Neural progenitor cell (in vitro differentiated cells): ENCODE results near the gene DDX24. TPM values are rescaled to one million over a fixed set of nuclear protein-coding genes. Genes with fewer than 3 reads are reported as not detected.
A peak's percentile ranks its signal among the peaks of the same experiment; 100 is the strongest.

Experiments
- DNase-seq: peaks from one replicate; pipeline ENCODE4 v3.0.0-alpha.2; 2016; ENCODE audit warnings: low spot score
- H2AFZ ChIP-seq: fragments of 200-600 bp; sonication (generic); replicated peaks from 2 replicates; pipeline ENCODE4 v1.6.1; 2016; ENCODE audit warnings: antibody characterized with exemption
- H3F3A ChIP-seq: fragments of 200-600 bp; sonication (generic); 2 replicates; pipeline ENCODE4 v1.6.1; 2016; ENCODE audit warnings: antibody characterized with exemption, low read depth
- H3K27ac ChIP-seq: fragments of 200-600 bp; sonication (generic); 2 replicates; pipeline ENCODE4 v1.5.1; 2016; ENCODE audit warnings: mild to moderate bottlenecking
- H3K27me3 ChIP-seq: fragments of 200-600 bp; sonication (generic); 2 replicates; pipeline ENCODE4 v1.6.1; 2016; ENCODE audit warnings: mild to moderate bottlenecking, moderate library complexity
- H3K36me3 ChIP-seq: fragments of 200-600 bp; sonication (generic); 2 replicates; pipeline ENCODE4 v1.5.1; 2016
- H3K4me1 ChIP-seq: fragments of 200-600 bp; sonication (generic); 2 replicates; pipeline ENCODE4 v1.6.1; 2016; ENCODE audit warnings: mixed run types
- H3K4me2 ChIP-seq: fragments of 200-600 bp; sonication (generic); 2 replicates; pipeline ENCODE4 v1.6.1; 2016
- H3K4me3 ChIP-seq: fragments of 200-600 bp; sonication (generic); 2 replicates; pipeline ENCODE4 v1.5.1; 2016
- H3K79me2 ChIP-seq: fragments of 200-600 bp; sonication (generic); 2 replicates; pipeline ENCODE4 v1.6.1; 2016; ENCODE audit warnings: low read depth
- H3K9ac ChIP-seq: fragments of 200-600 bp; sonication (generic); 2 replicates; pipeline ENCODE4 v1.6.1; 2016
- H3K9me3 ChIP-seq: fragments of 200-600 bp; sonication (generic); 2 replicates; pipeline ENCODE4 v1.5.1; 2016; ENCODE audit warnings: low read depth
- H4K20me1 ChIP-seq: fragments of 200-600 bp; sonication (generic); 2 replicates; pipeline ENCODE4 v1.6.1; 2016; ENCODE audit warnings: low read depth
- H3K27ac Mint-ChIP-seq: 3 replicates; pipeline ENCODE4 v1.8.0; 2021; ENCODE audit warnings: mixed read lengths
- H3K27me3 Mint-ChIP-seq: 2 replicates; pipeline ENCODE4 v1.8.0; 2022; ENCODE audit warnings: low read depth, mild to moderate bottlenecking, inconsistent platforms, moderate library complexity, mixed read lengths; ENCODE audit not compliant: insufficient read depth
- H3K36me3 Mint-ChIP-seq: 3 replicates; pipeline ENCODE4 v1.8.0; 2021; ENCODE audit warnings: mixed read lengths
- H3K4me1 Mint-ChIP-seq: 3 replicates; pipeline ENCODE4 v1.8.0; 2021; ENCODE audit warnings: mixed read lengths
- H3K4me3 Mint-ChIP-seq: 3 replicates; pipeline ENCODE4 v1.8.0; 2021; ENCODE audit warnings: mild to moderate bottlenecking, moderate library complexity, mixed read lengths
- H3K9me3 Mint-ChIP-seq: 3 replicates; pipeline ENCODE4 v1.8.0; 2020; ENCODE audit warnings: mixed read lengths
- EZH2 ChIP-seq: fragments of 200-600 bp; sonication (generic); IDR thresholded peaks from 2 replicates; pipeline ENCODE4 v1.6.1; 2017; ENCODE audit warnings: antibody characterized with exemption, mild to moderate bottlenecking, moderate library complexity
- EZH2phosphoT487 ChIP-seq: fragments of 200-600 bp; sonication (generic); IDR thresholded peaks from 2 replicates; pipeline ENCODE4 v1.6.1; 2017; ENCODE audit warnings: antibody characterized with exemption
- total RNA-seq: library from RNA; depleted of rRNA; stranded (reverse); fragments of >200 nt; gene quantifications from 2 replicates; pipeline ENCODE4 v1.2.3, GENCODE V29; 2015; ENCODE audit warnings: low replicate concordance
- TF ChIP-seq, protein P1 (sequence below): fragments of 200-600 bp; sonication (generic); IDR thresholded peaks from 2 replicates; pipeline ENCODE4 v1.5.1; 2017; ENCODE audit warnings: antibody characterized with exemption, mild to moderate bottlenecking

DDX24 gene
- total RNA-seq, 1 donor from 2014 or later: 153 TPM

- Histone ChIP-seq H4K20me1 (no peaks in the 10 kb centered on the region), H3F3A (peaks cover 4% of the 10 kb centered on the region), H3K4me1 (peaks cover 4% of the 10 kb centered on the region), H3K4me3 (no peak overlapping the region), H3K9me3 (no peaks in the 10 kb centered on the region), H3K9ac (no peak overlapping the region), H2AFZ (no peak overlapping the region), H3K27ac (no peak overlapping the region), H3K27me3 (no peaks in the 10 kb centered on the region), H3K36me3 (no peaks in the 10 kb centered on the region), H3K79me2 (peaks cover 3% of the 10 kb centered on the region), H3K4me2 (no peak overlapping the region)
- no peaks in the 10 kb centered on the region for H3K9me3 Mint-ChIP-seq
- peak overlapping the region; percentile 51 for H3K27ac Mint-ChIP-seq
- no peak overlapping the region for H3K4me3 Mint-ChIP-seq
- peaks cover 29% of the 10 kb centered on the region for H3K4me1 Mint-ChIP-seq
- H3K27me3 Mint-ChIP-seq: peaks cover 12% of the 10 kb centered on the region
- TF ChIP-seq, protein P1, sequence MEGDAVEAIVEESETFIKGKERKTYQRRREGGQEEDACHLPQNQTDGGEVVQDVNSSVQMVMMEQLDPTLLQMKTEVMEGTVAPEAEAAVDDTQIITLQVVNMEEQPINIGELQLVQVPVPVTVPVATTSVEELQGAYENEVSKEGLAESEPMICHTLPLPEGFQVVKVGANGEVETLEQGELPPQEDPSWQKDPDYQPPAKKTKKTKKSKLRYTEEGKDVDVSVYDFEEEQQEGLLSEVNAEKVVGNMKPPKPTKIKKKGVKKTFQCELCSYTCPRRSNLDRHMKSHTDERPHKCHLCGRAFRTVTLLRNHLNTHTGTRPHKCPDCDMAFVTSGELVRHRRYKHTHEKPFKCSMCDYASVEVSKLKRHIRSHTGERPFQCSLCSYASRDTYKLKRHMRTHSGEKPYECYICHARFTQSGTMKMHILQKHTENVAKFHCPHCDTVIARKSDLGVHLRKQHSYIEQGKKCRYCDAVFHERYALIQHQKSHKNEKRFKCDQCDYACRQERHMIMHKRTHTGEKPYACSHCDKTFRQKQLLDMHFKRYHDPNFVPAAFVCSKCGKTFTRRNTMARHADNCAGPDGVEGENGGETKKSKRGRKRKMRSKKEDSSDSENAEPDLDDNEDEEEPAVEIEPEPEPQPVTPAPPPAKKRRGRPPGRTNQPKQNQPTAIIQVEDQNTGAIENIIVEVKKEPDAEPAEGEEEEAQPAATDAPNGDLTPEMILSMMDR: no peak
- TF ChIP-seq EZH2phosphoT487: no peak
- no peak for TF ChIP-seq EZH2
- DNase-seq: no peak
- H3K36me3 Mint-ChIP-seq: peaks cover 9% of the 10 kb centered on the region
These were observed 51.7 kb downstream of the DDX24 start for GRCh38 chr14:94029265-94029664.

DNA sequence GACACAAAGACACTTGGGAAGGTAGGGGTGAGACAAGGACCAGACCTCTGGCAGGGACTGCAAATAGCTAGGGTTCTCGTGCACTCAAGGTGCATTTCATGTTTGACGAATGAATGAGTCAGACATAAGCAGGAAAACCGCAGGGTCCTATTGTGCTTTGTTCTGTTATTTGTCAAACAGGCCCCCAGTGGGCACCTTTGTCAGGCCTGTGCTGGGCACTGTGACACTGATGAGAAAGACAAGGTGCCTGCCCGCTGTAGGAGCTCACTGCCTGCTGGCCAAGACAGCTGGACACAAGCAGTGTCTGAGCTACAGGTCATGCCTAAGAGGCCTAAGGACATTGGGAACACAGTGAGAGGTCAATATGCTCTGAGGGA lies 52.6 kb downstream of the DDX24 start:
- Histone ChIP-seq H3F3A (peaks cover 4% of the 10 kb centered on the region), H3K79me2 (peaks cover 3% of the 10 kb centered on the region), H3K27ac (no peak overlapping the region), H3K9me3 (no peaks in the 10 kb centered on the region), H3K4me1 (peaks cover 5% of the 10 kb centered on the region), H3K4me3 (no peak overlapping the region), H2AFZ (no peak overlapping the region), H4K20me1 (no peaks in the 10 kb centered on the region), H3K9ac (no peak overlapping the region), H3K4me2 (no peak overlapping the region), H3K27me3 (no peaks in the 10 kb centered on the region), H3K36me3 (no peaks in the 10 kb centered on the region)
- peak overlapping the region; percentile 81 for H3K4me3 Mint-ChIP-seq
- no peaks in the 10 kb centered on the region for H3K9me3 Mint-ChIP-seq
- DNase-seq: peak; percentile 33
- no peak overlapping the region for H3K27ac Mint-ChIP-seq
- TF ChIP-seq EZH2 (no peak), EZH2phosphoT487 (no peak)
- TF ChIP-seq, protein P1: no peak
- peaks cover 7% of the 10 kb centered on the region for H3K36me3 Mint-ChIP-seq
- H3K4me1 Mint-ChIP-seq: peaks cover 30% of the 10 kb centered on the region
- H3K27me3 Mint-ChIP-seq: peaks cover 13% of the 10 kb centered on the region

- no peak overlapping the region for H3K9ac ChIP-seq
- no peaks in the 10 kb centered on the region for H3K27me3 ChIP-seq
- H3K4me2 ChIP-seq: peak overlapping the region; percentile 83
- H3K4me1 ChIP-seq: peaks cover 12% of the 10 kb centered on the region
- no peak overlapping the region for H2AFZ ChIP-seq
- peaks cover 14% of the 10 kb centered on the region for H3K27me3 Mint-ChIP-seq
- TF ChIP-seq EZH2phosphoT487: no peak
- TF ChIP-seq, protein P1: no peak
- no peak for TF ChIP-seq EZH2
- H3K27ac Mint-ChIP-seq: no peak overlapping the region
- H3F3A ChIP-seq: peaks cover 8% of the 10 kb centered on the region
- H3K4me3 Mint-ChIP-seq: peak overlapping the region; percentile 83
- peaks cover 34% of the 10 kb centered on the region for H3K4me1 Mint-ChIP-seq
- H3K9me3 Mint-ChIP-seq: no peaks in the 10 kb centered on the region
- no peaks in the 10 kb centered on the region for H4K20me1 ChIP-seq
- no peak for DNase-seq
- H3K27ac ChIP-seq: no peak overlapping the region
- no peaks in the 10 kb centered on the region for H3K36me3 ChIP-seq
- H3K79me2 ChIP-seq: peaks cover 3% of the 10 kb centered on the region
- H3K36me3 Mint-ChIP-seq: peaks cover 7% of the 10 kb centered on the region
- H3K4me3 ChIP-seq: no peak overlapping the region
- H3K9me3 ChIP-seq: no peaks in the 10 kb centered on the region
These were observed 53.2 kb downstream of the DDX24 start for GRCh38 chr14:94027566-94028449.
